ENCODE measurements around the gene COPZ1. TPM values are rescaled to one million over a fixed set of nuclear protein-coding genes. Genes with fewer than 3 reads are reported as not detected.

Gene COPZ1
- total and polyA plus RNA-seq, 9 of the 15 experiments (the other 6 are each of a cell fraction or from before 2014, with no cell fraction given), result 137 to 487 (median 233) TPM

- peak overlapping the region; percentile 92 to 93 for H3K9ac ChIP-seq (ENCODE audit: insufficient read depth in 1 of 2, low read depth in 2 of 2, low read length in 2 of 2)
- peaks cover 97% of the 10 kb centered on the region for H3K79me2 ChIP-seq (ENCODE audit: control insufficient read depth, insufficient read depth, low read length)
- in situ Hi-C loops (cut with MboI), result loop anchor here (10.0 kb wide), 1 partner anchor 66 kb away; the partner anchor contains the start of gene GPR84
- peaks cover 7% of the 10 kb centered on the region; the same call in 1 of the 2 replicates for H4K20me1 ChIP-seq (replicated peaks; ENCODE audit: control insufficient read depth, insufficient read depth, low read length)
- 4% methylated on average over 5 of the region's 5 CpGs for WGBS (ENCODE audit: insufficient coverage, low coverage, missing lambda C conversion rate)
- intact Hi-C loops (cut with micrococcal nuclease), result loop anchor here (10.0 kb wide), 1 partner anchor 284 kb away; no protein-coding TSS in a partner anchor
- H3K4me1 ChIP-seq (replicated peaks in 1 of 2; ENCODE audit: control insufficient read depth in 2 of 2, insufficient read depth in 2 of 2, low read length in 2 of 2), result peaks cover 16 to 35% of the 10 kb centered on the region in 2 experiments; a peak in 4 of 5 replicates
- no peak for FAIRE-seq
- ATAC-seq, result no peak
- H3K9me1 ChIP-seq (ENCODE audit: control insufficient read depth, insufficient read depth, low read length), result no peaks in the 10 kb centered on the region
- H3K4me3 ChIP-seq, result peak overlapping the region; percentile 78
- no peak overlapping the region for H2AFZ ChIP-seq (ENCODE audit: low read depth, low read length)
- CTCF ChIA-PET (ENCODE audit: low intra/inter-chr PET ratio), result no interaction called here
- peak overlapping the region; percentile 88; the same call in 2 of the 3 replicates for H3K27ac ChIP-seq (ENCODE audit: extremely low read depth, low read depth, low read length)
- H3K4me2 ChIP-seq (ENCODE audit: insufficient read depth, low read length), result peak overlapping the region; percentile 100
- no TSS peak for BruUV-seq (replicated peaks)
- peaks cover 54% of the 10 kb centered on the region for H3K36me3 ChIP-seq (ENCODE audit: control insufficient read depth, insufficient read depth, low read length)
- H3K9me3 ChIP-seq (replicated peaks; ENCODE audit: control insufficient read depth, insufficient read depth, low read depth, low read length), result no peaks in the 10 kb centered on the region
- no peaks in the 10 kb centered on the region; a peak in 1 of 5 replicates for H3K27me3 ChIP-seq (ENCODE audit: control insufficient read depth in 2 of 2, insufficient read depth in 2 of 2, low read length in 2 of 2)
- POLR2A ChIA-PET, result interaction anchor here (0.6 to 4.1 kb wide), 9 partner anchors 12 to 1183 kb away, joined by 3 to 19 read pairs (median 5); partner anchors contain the start of genes CBX5, COPZ1 and HNRNPA1
- DNase-seq (ENCODE audit: extremely low read depth in 1 of 4, low spot score in 3 of 4), result peak in 2 of 4 experiments; percentile 27 to 67
- TF ChIP-seq COPS2 (conservative IDR thresholded peaks at IDR 0.05), result no peak
- TF ChIP-seq CTBP1 (IDR thresholded peaks at IDR 0.05; ENCODE audit: borderline replicate concordance), result peak; percentile 41; the same call in 1 of the 2 replicates
- TF ChIP-seq CHD1 (IDR thresholded peaks at IDR 0.05; ENCODE audit: low read length), result peak; percentile 21
- TF ChIP-seq HDGF (IDR thresholded peaks at IDR 0.05), result peak; percentile 88
- TF ChIP-seq ARID3B (CRISPR knock-in tag; IDR thresholded peaks at IDR 0.05; ENCODE audit: borderline replicate concordance), result no peak
- no peak for TF ChIP-seq FIP1L1 (IDR thresholded peaks at IDR 0.05; ENCODE audit: low read depth, low read length, poor library complexity, severe bottlenecking)
- 0 out of 2 replicates have a peak, but pooled peaks have one; percentile 27 for TF ChIP-seq POLR2A (conservative IDR thresholded peaks at IDR 0.05)
- peak; percentile 19; the same call in 1 of the 2 replicates for TF ChIP-seq POLR2AphosphoS5 (IDR thresholded peaks at IDR 0.05; ENCODE audit: control insufficient read depth, insufficient read depth, low read depth, low read length)
- TF ChIP-seq DPF2 (IDR thresholded peaks at IDR 0.05), result 0 out of 2 replicates have a peak, but pooled peaks have one; percentile 9
- peak in 1 of 2 experiments; percentile 52; a peak in 2 of 4 replicates for TF ChIP-seq HDAC1 (IDR thresholded peaks at IDR 0.05)
- TF ChIP-seq LARP7 (IDR thresholded peaks at IDR 0.05), result peak; percentile 94
- TF ChIP-seq MLLT1 (IDR thresholded peaks at IDR 0.05), result peak; percentile 84 to 93; a peak in 3 of 4 replicates
- peak; percentile 72 for TF ChIP-seq NFIC (IDR thresholded peaks at IDR 0.05)
- TF ChIP-seq SMARCA4 (IDR thresholded peaks at IDR 0.05), result 0 out of 2 replicates have a peak, but pooled peaks have one; percentile 25
- peak; percentile 26; the same call in 1 of the 2 replicates for TF ChIP-seq MTA1 (IDR thresholded peaks at IDR 0.05; ENCODE audit: borderline replicate concordance)
- TF ChIP-seq CTCF (IDR thresholded peaks at IDR 0.05 in 2 of 3, conservative IDR thresholded peaks at IDR 0.05 in 1 of 3; ENCODE audit: insufficient read depth in 2 of 3, low read depth in 1 of 3, low read length in 3 of 3), result 0 out of 6 replicates have a peak, but pooled peaks of 2 of the 3 experiments have one; percentile 1 to 26
- TF ChIP-seq RBBP5 (IDR thresholded peaks at IDR 0.05; ENCODE audit: borderline replicate concordance, insufficient read depth, low read length, poor library complexity, severe bottlenecking), result peak; percentile 45
- TF ChIP-seq CC2D1A (IDR thresholded peaks at IDR 0.05), result 0 out of 2 replicates have a peak, but pooled peaks have one; percentile 9
- TF ChIP-seq HLTF (IDR thresholded peaks at IDR 0.05), result 0 out of 2 replicates have a peak, but pooled peaks have one; percentile 16
These were observed 26.0 kb upstream of the COPZ1 start for GRCh38 chr12:54298904-54299303.
